HG03558 (cell line): Measurements from ENCODE around the gene CNTN1.

Source experiments
- ATAC-seq: cut with Tn5 transposase; IDR thresholded peaks from one replicate; pipeline ENCODE4 v1.9.1; 2021; ENCODE audit warnings: moderate number of reproducible peaks; ENCODE audit not compliant: unreplicated experiment; ENCODE audit errors: extremely low read depth

The CNTN1 gene

GRCh38 chr12:40945772-40946171 is 253.5 kb downstream of the CNTN1 start:
- no peak for ATAC-seq

DNA sequence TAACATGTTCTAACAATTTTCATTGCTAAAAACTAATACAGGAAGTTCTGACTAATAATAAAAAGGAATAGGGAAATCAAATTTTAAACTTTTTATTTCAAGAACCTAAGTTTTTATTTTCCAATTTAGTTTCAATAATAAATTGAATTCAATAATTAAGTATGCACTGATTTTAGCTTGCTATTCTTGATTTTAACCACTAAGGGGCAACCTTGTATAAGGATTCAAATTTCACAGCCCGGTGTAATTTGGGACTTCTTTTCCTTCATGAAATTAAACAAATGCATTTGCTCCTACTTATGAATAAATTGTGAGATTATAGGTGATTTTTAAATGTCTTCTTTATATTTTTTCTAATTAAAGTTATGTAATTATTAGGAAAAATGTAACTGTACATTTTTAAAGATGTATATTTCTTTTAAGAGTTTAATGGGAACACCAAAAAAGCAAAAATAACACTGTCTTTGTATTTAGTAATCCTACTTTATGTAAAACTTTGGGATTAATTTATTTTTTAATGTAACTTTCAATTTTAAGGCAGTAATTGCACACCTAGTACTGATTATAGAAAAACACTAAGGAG is 254.5 kb downstream of the CNTN1 start:
- ATAC-seq = no peak

DNA sequence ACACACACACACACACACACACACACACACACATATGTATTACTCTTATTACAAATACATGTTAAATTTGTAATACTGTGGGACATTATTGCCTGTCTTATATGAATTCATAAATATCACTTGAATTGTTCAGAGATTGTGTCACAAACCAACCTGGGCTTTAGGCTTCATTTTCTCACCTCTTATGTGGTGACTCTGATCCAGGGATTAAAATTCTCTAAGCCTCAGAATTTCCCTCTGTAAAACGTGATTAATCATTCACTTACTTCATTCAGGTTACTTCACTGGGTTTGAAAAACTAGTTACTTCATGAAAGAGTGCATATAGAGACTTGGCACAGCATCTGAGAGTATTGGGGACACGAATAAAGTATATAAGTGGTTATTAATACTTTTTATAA is 255.6 kb downstream of the CNTN1 start:
- no peak for ATAC-seq

DNA sequence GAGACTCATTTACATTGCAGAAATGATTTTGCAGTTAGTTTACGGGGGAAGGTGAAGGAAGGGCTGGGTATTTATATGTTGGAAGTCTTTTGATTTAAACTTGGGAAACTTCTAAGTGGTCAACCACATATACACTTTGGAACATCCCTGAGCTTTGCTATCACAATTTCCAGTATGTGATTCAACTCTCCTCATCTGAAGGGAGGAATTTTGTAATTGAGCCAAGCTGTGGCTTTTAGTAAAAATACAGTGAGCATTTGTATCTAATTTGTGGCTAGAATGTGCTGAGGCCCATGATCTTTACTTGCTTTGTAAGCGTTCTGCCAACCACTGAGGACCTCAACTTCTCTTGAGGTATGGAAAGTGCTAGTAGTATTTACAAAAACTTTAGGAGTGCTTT is 260.8 kb downstream of the CNTN1 start:
- no peak for ATAC-seq

GRCh38 chr12:40957417-40957816 is 265.2 kb downstream of the CNTN1 start:
- no peak for ATAC-seq

DNA sequence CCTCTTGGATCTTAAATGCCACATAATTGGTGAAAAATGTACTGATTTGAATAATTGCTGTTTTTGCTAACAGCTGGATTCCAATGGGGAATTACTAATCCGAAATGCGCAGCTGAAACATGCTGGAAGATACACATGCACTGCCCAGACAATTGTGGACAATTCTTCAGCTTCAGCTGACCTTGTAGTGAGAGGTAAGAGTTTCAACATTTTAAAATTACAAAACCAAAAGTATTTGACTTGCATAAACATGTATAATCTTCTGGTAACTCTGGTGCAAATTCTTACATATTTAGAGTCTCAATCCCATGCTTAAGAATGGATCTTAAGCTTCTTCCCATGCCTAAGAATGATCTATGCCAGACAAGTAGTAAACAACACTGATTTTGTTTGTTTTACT is 266.8 kb downstream of the CNTN1 start:
- ATAC-seq = no peak

DNA sequence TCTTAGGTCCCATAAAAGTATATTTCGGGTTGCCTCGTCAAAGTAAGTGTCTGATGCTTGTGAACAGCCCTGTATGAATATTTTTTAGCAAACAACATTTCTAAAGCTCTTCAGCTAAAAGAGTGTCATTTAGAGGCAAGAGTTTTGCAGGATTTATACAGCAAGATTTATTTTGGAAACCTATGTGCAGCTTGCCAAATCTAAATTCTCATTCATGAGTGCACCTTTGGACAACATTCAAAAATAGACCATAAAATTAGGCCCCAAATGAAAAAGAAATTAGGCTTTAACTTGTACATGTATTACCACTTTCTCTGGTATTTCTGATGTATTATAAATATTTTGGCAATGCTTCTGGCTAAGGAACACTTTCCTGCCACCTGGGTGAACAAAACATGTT is 271.5 kb downstream of the CNTN1 start:
- ATAC-seq = no peak

DNA sequence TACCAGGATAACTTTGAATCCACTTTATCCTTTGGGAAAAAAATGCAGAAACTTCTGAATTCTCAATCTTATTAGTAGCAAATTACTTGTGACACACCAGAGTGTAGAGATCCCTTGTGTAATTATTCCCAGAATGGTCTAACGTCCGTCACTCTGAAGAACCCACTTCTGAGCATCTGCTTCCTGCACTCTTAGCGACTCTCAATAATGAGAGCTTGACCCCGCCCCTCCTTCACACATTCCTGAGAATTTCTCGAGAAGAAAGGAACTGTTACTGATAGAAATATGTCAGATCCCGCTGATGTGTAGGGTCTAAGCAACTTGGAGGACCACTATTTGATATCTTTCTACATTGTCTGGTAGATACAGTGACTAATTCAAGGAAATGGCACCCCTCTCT is 277.6 kb downstream of the CNTN1 start:
- no peak for ATAC-seq

DNA sequence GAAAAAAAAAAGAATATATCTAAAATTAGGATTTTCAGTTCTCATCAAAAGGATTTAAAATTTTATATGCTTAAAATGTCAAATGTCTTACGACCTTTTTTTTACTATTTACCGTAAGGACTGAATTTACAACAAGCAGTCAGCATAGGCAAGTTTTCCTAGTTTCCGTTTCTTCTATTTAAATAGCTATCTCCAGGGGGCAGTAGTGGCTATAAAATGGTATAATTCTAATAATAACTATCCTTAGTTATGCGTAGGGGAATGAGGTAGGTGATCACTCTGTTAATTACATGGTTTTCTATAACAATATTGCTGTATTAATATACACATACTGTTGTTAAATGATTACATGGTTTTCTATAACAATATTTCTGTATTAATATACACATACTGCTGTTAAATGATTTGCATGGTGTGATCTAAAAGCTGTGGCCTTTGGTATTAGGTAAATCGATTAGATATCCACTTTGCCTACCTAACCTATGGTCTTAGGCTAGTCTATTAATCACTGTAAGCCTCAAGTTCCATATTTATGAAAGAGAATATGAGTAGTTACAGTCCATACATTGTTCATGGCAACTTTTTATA is 278.2 kb downstream of the CNTN1 start:
- no peak for ATAC-seq

- no peak for ATAC-seq
Observed at GRCh38 chr12:40971911-40972310, 279.7 kb downstream of the CNTN1 start.

DNA sequence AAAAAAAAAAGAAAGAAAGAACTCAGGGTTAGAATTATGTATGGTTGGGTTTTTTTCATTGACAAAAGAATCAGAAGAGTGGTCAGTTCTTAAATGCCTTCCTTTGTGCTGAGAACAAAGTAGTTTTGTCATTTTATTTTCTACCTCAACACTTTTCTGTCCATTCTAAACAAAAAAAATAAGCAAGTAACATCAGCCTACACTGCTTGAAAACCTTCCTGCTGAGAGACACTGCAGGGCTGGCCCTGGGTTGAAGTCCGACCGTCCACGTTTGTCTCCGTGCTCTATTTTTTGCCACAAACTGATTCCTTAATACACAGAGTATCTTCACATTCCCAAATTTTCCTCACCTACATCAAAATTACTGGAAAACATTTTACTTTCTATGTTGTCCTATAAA is 284.3 kb downstream of the CNTN1 start:
- no peak for ATAC-seq

DNA sequence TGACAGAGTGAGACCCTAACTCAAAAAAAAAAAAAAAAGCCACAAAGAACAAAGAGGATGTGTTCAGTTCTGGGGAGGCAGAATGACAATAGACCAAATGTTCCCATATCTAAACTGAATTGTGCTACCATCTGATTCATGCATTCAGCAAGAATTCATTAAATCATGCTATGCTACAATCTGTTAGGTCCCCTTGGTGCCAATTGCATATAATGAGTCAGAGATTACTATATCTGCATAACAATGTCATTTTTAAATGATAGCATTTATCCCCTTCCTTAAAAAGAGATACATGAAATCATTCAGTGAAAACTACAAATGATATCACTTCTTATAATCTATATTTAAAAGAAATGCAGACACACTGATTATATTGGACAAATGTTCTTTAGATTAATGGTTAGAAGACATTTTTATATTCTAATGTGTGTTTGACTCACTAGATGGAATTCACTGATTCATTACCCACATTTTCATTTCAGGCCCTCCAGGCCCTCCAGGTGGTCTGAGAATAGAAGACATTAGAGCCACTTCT is 288.3 kb downstream of the CNTN1 start:
- ATAC-seq = no peak

DNA sequence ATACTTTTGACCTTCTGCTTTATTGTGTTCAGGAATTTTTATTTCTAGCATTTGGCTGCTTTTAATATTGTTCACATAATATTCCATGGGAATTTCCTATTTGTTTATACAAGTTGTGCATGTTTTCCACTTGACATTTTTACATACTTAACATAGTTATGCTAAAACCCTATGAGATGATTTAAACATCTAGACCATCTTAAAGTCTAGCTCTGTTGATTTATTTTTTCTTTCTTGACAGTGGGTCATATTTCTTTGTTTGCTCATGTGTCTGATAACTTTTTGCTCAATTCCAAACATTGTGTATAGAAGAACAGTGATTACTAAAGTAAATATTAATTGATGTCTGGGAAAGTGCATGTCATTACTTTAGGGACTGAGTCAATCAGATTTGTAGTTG is 293.8 kb downstream of the CNTN1 start:
- ATAC-seq = no peak

DNA sequence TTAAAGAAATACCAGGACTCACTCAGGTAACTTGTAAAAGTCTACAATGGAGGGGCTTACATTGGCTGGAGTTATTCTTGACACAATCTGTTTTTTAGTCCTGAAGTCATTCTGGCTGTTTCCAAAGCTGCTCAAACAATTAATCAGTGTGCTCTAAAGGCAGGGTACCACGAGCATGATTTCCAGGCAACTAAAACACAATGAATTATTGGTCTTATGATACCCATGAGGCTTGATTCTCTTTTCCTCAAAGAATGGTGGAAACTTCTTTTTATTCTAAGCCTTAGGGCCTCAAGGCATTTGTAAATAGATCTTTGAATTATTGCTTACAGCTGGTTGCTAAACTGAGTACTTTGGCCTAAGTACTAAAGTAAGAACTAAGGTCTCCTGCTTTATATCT is 296.1 kb downstream of the CNTN1 start:
- no peak for ATAC-seq

GRCh38 chr12:40988824-40989223 is 296.6 kb downstream of the CNTN1 start:
- no peak for ATAC-seq

DNA sequence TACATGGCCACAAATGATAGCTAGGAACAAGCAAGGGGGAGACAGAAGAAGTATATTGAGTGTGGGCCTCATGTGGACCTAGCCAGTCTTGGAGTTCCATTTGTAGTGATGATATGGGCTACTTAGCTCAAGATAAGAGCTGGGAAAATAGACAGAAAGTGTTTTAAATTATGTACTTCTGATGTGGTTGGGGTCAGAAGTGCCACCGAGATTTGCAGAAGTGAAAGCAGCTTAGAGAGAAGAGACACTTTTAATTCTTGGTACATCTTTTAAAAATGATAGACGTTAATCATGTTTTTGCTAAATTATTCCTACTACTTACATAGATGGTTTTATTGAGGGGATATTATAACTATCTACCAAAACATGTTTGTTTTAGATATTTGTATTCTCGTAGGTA is 297.5 kb downstream of the CNTN1 start:
- no peak for ATAC-seq

GRCh38 chr12:40992158-40992557 is 299.9 kb downstream of the CNTN1 start:
- no peak for ATAC-seq

DNA sequence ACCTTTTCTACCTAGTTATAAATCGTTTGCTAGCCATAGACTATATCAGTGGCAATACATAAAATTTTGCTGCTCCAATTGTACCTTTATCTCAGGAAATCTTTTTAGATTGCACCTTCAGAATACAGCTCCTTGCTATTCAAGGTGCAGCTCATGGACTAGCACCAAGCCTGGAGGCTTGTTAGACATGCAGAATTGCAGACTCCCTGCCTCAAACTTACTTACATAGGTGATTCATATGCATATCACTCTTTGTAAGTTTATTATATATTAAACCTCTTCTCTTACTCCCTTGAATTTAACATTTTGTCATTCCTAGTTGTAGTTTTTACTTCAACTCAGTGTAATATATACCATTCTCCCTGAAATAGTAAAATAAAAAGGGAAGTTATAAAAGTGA is 300.4 kb downstream of the CNTN1 start:
- no peak for ATAC-seq

DNA sequence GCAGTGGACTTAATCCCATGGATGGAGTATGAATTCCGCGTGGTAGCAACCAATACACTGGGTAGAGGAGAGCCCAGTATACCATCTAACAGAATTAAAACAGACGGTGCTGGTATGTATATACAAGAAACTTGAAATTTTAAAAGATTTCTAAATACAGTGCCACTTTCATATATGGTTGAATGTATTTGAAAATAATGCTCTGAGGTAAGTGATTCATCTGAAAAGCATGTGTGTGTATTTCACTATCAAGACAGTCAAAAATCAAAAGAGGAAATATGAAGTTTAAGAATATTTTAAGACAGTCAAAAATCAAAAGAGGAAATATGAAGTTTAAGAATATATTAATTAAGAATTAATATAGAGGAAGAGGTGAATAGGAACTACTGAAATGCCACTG is 300.9 kb downstream of the CNTN1 start:
- ATAC-seq = no peak

DNA sequence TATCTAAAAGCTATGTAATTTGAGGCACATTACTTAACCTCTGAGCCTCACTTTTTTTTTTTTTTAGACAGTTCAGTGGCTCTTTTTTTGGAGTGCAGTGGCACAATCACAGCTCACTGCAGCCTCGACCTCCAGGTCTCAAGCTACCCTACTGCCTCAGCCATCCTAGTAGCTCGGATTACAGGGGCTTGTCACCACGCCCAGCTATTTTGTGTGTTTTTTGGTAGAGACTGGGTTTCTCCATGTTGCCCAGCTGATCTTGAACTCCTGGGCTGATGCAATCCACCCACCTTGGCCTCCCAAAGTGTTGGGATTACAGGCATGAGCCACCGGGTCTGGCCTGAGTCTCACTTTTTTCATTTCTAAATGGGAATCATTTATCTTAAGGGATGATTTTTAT is 303.9 kb downstream of the CNTN1 start:
- no peak for ATAC-seq

DNA sequence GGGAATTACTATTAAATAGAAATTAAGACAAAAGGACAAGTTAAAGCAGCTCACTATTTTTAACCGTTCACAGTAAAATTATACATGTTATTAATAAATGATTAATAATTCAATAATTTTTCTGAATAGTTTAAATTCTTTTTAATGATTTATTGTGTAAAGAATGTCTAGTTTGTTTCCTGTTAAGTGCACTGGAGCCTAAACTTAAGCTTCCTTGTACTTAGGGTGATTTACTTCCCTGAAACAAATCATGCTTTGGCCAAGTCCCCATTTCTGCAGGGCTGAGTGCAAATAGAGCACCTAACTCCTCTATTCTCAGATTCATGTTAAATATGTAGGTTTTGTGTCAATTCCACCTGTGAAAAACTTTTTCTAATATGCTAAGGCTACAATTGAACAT is 307.0 kb downstream of the CNTN1 start:
- no peak for ATAC-seq

DNA sequence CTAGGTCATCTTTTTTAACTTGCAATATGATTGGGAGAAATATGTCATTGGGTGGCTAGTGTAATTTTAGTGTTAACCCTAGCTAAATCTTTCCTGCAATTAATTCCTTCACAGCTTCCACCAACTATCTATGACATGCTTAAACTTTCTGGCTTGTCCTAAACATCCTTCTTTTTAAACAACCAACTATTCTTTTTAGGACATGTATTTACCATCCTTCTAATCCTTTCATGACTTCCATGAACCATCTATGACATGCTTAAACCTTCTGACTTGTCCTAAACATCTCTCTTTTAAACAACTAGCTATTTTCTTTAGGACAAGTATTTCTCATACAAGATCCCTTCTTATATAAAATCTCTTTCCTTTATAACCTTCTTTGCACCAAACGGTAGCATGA is 316.2 kb downstream of the CNTN1 start:
- no peak for ATAC-seq
